ENCODE data around the gene ARHGEF12. TPM values are rescaled to one million over a fixed set of nuclear protein-coding genes. Genes with fewer than 3 reads are reported as not detected.

Gene ARHGEF12
- total RNA-seq, 1 experiment from 2014 or later, result 27.5 TPM

Other genes starting within 250 kb of the ARHGEF12 start
- gene TRIM29, start 198.3 kb upstream of the ARHGEF12 start, total RNA-seq (2014; rRNA removed; shearing (Covaris generic)), result not detected in 2 replicates
- gene OAF, start 125.4 kb upstream of the ARHGEF12 start, total RNA-seq (2014; rRNA removed; shearing (Covaris generic)), result 13.8 and 18.3 TPM in 2 replicates
- not detected in 2 replicates for gene POU2F3, start 96.3 kb upstream of the ARHGEF12 start, total RNA-seq (2014; rRNA removed; shearing (Covaris generic))
- 12.5 and 14.8 TPM in 2 replicates for gene TLCD5, start 11.1 kb upstream of the ARHGEF12 start, total RNA-seq (2014; rRNA removed; shearing (Covaris generic))
- gene GRIK4, start 175.3 kb downstream of the ARHGEF12 start, total RNA-seq (2014; rRNA removed; shearing (Covaris generic)), result 0.37 and 0.51 TPM in 2 replicates

All from G401 (cell line).